MV-4-11 (cell line): ENCODE results near the gene BEST1.
"Not testable (repeated sequence)": the region's sequence is repeated elsewhere in the genome, so short reads cannot be mapped to it uniquely, and the experiment has no call there.

Source experiments
- DNase-seq: peaks from one replicate; lab custom pipeline; 2025; lab: John Stamatoyannopoulos, UW

Gene BEST1

DNA sequence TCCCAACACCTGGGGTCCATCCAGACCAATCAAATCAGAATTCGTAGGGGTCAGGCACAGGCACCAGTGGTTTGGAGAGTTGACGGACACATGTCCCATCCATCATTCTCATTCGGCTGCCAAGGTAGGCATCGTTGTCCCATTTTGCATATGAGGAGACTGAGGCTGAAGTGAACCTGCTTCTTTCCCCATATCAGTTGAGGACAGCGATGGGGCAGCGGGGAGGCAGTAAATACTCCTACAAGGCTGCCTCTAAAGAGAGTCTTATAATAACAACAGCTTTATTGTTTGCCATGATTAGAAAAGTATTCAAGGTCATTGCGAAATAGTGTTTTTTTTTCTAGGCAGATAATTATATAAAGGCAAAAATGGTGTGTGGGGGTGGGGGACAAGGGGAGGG, 1.6 kb upstream of the BEST1 start:
- no peak for DNase-seq

DNA sequence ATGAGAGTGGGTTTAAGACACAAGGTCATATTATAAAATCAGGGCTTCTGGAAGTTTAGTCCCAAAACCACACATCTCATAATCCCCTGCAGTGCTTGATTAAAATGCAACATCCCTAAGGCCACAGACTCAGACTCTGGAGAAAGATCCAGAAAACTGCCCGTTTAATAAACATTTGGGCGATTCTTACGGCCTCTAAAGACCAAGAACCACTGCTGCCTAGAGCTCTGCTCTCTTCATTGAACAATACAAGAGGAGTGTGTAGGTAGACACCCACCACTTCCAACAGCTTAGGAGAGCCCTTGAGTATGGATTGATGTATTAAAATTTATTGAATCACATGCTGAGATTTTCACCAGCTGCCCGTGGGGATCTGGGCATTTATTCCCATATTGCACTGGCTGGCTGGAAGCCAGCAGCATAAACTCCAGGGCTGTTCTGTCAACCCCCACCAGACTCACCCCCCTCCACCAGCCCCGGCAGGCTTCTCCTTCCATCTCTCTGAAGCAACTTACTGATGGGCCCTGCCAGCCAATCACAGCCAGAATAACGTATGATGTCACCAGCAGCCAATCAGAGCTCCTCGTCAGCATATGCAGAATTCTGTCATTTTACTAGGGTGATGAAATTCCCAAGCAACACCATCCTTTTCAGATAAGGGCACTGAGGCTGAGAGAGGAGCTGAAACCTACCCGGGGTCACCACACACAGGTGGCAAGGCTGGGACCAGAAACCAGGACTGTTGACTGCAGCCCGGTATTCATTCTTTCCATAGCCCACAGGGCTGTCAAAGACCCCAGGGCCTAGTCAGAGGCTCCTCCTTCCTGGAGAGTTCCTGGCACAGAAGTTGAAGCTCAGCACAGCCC, 749 bp upstream of the BEST1 start:
- DNase-seq: peak; percentile 74

DNA sequence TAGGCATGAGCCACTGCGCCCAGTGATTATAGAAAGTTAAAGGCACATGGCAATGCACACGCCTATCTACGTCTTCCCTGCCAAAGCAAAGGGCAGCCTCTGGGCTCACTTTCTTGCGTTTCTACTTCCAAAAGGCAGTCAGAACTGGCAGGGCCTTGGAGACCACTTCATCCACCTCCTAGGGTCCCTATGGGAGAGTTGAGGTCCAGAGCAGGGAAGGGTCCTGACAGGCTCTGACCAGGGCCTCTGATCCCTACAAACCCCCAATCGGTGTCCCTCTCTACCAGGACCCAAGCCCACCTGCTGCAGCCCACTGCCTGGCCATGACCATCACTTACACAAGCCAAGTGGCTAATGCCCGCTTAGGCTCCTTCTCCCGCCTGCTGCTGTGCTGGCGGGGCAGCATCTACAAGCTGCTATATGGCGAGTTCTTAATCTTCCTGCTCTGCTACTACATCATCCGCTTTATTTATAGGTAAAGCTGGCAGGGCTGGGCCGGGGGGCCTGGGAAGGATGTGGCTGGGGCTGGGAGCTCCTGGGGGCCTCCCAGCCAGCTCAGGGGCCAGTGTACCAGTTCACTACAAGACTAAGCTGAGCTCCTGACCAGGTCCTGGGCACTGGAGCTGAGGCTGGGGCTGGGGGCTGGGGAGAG, 1.5 kb downstream of the BEST1 start:
- DNase-seq: no peak

DNA sequence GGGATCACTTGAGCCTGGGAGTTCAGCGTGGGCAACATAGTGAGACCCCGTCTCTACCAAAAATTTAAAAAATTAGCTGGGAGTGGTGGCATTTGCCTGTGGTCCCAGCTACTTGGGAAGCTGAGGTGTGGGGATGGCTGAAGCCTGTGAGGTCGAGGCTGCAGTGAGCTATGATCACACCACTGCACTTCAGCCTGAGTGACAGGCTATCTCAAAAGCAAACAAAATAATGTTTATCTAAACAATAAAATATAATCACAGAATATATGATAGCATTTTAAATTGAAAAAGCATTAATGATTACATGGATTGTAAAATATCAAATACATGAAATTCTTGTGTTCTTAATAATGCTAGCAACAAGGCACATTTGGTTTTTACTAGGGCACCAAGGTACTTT, 2.7 kb downstream of the BEST1 start:
- DNase-seq: no peak

DNA sequence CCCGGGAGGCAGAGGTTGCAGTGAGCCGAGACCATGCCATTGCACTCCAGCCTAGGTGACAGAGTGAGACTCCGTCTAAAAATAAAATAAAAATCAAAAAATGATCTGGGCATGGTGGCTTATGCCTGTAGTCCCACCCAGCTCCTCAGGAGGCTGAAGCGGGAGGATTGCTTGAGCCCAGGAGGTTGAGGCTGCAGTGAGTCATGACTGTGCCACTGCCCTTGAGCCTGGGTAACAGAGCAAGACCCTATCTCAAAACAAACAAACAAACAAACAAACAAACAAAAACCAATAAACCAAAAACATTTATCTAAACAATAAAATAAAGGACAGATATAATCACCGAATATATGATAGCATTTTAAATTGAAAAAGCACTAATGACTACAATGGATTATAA, 3.5 kb downstream of the BEST1 start:
- not testable (repeated sequence) for DNase-seq

DNA sequence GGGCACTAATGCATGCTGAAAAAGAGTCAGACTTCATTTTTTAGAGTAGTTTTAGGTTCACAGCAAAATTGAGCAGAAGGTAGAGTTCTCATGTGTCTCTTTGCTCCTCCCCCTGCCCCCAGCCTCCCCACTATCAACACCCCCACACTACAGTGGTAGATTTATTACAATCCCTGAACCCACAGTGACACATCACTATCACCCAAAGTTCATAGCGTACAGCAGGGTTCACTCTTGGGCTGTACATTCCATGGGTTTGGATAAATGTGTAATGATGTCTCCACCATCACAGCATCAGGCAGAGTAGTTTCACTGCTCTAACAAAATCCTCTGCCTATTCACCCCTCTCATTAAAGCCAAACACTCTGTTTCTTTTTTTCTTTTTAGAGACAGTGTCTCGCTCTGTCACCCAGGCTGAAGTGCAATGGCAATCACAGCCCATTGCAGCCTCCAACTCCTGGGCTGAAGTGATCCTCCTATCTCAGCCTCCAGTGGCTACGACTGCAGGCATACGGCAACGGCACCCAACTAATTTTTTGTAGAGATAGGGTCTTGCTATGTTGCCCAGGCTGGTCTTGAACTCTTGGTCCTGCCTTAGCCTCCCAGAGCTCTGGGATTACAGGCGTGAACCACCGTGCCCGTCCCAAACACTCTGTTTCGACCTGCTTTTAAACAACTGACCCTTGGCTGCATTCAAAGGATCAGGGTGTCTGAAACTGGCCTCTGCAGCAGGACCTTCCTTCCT, 4.1 kb downstream of the BEST1 start:
- DNase-seq: peak; percentile 21

DNA sequence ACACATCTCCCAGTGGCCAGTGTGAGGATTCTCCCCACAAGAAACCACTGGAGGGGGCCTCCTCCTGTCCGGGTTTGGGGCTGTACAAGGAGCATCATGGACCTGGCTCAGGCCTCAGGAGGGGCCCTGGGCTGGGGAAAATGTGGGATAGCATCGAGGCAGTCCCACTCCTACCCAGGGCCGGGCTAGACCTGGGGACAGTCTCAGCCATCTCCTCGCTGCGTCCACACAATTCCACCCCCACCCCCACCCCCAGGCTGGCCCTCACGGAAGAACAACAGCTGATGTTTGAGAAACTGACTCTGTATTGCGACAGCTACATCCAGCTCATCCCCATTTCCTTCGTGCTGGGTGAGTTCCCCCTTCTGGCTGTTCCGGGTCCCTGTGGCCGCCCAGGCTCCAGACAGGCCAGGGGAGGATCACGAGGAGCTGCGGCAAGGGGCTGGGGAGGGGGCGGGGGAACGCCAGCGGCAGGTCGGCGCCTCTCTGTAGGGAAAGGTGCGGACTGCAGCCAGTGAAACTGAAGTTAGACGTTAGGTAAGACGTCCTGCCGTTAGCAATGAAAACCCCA, 4.8 kb downstream of the BEST1 start:
- DNase-seq: peak; percentile 90

DNA sequence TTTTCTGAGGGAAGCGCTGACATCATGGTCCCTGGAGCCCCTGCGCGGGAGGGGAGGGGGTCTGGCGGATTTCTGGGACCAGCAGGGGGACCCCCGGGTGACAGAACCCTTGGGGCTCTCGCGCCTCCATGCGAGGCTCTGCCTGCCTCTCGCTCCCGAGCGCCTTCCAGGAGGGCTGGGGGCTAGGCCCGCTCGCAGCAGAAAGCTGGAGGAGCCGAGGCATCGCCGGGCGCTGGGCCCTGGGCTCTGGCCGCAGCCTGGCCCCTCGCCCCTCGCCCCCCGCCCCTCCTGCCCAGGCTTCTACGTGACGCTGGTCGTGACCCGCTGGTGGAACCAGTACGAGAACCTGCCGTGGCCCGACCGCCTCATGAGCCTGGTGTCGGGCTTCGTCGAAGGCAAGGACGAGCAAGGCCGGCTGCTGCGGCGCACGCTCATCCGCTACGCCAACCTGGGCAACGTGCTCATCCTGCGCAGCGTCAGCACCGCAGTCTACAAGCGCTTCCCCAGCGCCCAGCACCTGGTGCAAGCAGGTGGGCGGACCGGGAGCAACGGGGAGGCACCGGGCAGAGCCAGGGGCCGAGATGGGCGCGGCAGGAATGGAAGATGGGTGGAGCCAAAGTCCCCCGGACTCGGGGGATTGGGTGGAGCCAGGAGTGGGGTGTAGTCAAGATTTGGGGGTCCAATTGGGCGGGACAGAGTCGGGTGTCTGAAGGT, 5.4 kb downstream of the BEST1 start:
- no peak for DNase-seq

DNA sequence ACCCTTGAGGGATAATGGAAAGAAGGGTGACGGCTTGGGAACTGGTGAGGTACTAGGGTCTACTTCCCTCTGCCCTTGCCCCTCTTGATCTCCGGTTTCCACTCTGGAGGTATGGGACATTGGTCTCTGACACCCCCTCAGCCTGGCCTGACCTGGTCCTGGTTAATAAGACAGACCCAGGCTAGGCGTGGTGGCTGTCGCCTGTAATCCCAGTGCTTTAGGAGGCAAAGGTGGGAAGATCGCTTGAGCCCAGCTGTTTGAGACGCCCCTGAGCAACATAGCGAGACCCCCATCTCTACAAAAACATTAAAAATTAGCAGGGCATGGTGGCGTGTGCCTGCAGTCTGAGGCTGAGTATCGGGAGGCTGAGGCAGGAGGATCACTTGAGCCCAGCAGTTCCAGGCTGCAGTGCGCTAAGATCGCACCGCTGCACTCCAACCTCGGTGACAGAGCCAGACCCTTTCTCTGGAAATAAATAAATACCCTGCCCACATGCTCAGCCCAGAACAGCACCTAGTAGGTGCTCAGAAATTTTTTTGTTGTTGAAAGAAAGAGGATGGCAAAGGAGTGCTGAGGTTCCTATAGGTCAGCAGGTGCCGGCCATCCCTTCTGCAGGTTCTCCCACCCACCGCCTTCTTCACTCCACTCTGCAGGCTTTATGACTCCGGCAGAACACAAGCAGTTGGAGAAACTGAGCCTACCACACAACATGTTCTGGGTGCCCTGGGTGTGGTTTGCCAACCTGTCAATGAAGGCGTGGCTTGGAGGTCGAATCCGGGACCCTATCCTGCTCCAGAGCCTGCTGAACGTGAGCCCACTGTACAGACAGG, 6.3 kb downstream of the BEST1 start:
- DNase-seq: no peak

DNA sequence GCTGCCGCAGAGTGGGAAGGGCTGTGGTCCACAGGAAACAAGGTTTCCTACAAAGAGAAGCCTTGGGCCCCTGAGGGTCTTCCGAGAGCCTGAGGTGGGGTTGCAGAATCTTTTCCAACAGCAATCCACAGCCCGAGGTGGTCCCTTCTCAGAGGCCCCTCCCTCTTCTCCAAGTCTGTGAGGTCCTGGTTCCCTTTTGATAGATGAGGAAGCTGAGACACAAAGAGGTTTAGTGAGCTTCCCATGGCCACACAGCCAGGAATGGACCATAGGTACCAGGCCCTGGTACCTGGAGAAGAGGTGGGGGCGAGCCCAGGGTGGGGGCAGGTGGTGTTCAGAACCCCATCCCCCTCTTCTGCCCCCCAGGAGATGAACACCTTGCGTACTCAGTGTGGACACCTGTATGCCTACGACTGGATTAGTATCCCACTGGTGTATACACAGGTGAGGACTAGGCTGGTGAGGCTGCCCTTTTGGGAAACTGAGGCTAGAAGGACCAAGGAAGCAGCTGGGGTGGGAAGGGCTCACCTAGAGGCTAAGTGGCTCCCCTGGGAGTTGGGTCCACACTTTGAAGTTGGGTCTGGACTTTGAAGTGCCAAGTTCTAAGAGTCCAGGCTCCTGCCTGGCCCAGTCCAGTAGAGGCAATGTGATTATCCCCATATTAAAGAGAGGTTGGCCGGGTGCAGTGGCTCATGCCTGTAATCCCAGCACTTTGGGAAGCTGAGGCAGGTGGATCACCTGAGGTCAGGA, 7.0 kb downstream of the BEST1 start:
- no peak for DNase-seq

DNA sequence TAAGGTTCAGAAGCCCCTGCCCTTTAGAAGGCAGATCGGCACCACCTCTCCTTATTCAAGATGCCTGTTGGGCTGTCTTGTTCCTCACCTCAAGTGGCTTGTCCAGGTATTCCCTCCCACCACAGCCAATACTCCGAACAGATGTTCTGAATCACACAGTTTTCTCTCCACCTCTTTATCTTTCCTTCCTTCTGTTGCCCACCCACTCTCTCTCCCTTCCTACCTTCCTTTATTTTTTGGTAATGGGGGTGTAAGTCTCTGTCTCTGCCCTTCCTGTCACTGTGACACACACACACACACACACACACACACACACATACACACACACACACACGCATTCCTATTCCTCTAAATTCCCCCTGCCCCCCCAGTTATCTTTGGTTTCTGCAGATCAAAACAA, 8.4 kb downstream of the BEST1 start:
- no peak for DNase-seq

DNA sequence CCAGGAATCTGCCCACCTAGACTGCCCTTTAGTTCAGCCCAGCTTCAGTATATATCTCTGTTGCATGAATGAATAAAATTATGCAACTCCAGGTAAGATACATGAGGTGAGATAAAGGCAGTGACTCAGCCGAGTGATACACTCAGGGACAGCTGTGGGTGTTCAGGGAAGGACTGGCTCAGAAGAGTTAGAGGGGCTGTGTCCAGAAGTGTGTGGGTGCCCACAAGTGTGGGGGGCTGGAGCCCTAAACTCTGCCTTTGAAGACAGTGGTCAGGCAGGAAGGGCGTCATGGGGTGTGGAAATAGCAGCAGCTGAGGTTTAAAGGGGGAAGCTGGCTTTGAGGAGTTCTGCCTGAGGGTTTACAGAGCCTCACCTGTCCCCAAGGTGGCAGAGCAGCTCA, 9.0 kb downstream of the BEST1 start:
- no peak for DNase-seq

DNA sequence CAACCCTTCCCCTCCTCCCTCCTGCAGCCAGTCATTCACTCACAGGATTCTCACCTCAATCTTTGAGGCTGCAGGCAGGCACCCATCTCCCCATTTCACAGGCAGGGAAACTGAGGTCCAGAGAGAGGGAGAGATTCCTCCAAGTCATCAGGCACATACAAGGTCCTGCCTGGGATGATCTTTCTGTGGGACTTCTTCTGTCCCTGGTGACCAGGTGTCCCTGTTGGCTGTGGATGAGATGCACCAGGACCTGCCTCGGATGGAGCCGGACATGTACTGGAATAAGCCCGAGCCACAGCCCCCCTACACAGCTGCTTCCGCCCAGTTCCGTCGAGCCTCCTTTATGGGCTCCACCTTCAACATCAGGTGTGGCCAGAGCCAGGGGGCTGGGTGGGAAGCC, 9.5 kb downstream of the BEST1 start:
- DNase-seq: no peak

DNA sequence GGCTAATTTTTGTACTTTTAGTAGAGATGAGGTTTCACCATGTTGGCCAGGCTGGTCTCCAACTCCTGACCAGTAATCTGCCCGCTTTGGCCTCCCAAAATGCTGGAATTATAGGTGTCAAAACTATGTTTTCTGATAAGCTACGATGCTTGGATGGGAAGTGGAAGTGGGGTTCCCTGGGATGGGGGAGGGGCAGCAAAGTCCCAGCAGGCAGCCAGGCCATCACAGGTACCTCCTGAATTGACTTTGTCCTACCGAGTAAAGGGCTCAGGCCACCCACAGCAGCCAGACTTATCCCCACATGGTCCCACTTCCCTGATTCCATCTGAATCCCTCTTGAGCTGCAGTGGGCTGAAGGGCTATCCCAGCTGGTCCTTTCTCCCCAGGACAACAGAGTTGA, 10.4 kb downstream of the BEST1 start:
- DNase-seq: no peak

DNA sequence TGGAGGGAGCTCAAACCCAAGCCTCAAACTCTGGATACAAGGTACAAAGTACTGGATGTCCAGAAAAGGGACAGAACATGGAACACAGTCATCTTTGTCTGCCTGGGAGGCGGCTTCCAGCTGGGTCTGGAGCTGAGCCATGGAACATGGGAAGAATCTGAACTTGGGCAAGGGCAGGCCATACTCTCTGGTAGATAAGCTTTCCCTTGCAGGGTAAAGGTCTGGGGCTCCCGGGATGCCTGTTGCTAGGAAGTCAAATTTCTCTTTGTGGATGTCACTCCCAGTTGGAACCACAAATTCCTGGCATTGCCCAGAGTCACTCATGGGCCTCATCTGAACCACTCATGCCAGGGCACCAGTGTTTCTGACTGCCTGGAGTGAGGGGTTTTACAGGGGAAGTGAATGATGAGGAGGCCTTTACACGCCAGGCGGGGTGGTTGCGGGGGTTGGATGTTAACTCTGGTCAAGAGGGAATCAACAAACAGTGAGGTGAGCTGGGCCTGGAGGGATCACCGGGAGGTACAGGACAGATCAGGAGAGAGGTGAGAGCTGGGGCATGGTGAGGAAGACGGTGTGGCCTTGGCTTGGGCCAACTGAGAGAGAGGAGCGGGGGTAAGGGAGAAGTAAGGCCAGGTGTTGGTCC, 11.5 kb downstream of the BEST1 start:
- no peak for DNase-seq

DNA sequence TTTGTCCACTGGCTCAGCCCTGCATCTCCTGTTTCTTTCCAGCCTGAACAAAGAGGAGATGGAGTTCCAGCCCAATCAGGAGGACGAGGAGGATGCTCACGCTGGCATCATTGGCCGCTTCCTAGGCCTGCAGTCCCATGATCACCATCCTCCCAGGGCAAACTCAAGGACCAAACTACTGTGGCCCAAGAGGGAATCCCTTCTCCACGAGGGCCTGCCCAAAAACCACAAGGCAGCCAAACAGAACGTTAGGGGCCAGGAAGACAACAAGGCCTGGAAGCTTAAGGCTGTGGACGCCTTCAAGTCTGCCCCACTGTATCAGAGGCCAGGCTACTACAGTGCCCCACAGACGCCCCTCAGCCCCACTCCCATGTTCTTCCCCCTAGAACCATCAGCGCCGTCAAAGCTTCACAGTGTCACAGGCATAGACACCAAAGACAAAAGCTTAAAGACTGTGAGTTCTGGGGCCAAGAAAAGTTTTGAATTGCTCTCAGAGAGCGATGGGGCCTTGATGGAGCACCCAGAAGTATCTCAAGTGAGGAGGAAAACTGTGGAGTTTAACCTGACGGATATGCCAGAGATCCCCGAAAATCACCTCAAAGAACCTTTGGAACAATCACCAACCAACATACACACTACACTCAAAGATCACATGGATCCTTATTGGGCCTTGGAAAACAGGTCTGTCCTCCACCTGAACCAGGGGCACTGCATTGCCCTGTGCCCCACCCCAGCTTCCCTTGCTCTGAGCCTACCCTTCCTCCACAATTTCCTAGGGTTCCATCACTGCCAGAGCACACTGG, 12.3 kb downstream of the BEST1 start:
- DNase-seq: no peak

DNA sequence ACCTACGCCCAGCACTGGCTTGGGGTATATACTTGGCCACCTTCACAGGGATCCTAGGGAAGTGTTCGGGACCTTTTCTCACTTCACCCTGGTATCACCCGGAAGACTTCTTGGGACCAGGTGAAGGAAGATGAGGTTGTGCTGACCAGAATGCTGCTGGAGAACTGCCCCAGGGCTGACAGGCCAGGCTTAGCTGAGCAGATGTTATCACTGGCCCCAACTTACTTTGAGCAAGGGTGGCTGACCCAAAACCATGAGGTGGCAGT, 12.8 kb downstream of the BEST1 start:
- DNase-seq: no peak

DNA sequence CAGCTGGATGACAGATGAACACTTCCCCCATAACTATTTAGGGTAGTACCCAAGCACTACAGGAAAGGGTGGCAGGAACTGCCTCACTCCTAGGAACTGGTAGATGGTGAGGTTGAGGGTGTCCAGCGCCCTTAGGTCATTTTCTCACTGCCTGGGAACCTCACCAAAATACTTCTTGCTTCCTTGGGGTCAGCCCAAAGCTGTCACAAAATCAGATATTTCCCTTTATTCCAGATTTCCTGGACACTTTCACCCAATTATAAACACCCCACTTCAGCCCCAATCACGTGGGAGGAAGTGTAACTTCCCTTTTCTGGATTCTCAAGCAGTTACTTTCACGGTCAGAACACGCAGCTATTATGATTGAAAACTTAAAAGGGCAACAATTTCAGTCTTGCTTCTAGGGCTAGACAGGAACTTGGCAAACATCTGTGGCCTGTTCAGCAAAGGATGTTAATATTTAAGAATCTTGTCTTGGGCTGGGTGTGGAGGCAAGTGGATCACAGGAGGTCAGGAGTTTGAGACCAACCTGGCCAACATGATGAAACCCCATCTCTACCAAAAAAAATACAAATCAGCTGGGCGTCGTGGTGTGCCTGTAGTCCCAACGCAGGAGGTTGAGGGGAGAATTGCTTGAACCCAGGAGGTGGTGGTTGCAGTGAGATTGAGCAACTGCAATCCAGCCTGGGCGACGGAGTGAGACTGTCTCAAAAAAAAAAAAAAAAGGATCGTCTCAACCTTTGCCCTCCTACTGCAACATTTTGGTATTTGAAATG, 13.3 kb downstream of the BEST1 start:
- peak; percentile 94 for DNase-seq
